GM19372 (cell line): ENCODE results near the gene CHD6.
"Not testable (repeated sequence)": the region's sequence is repeated elsewhere in the genome, so short reads cannot be mapped to it uniquely, and the experiment has no call there.

Experiments
- ATAC-seq: cut with Tn5 transposase; IDR thresholded peaks from one replicate; pipeline ENCODE4 v1.9.1; 2021; ENCODE audit warnings: mild to moderate bottlenecking, low read depth, moderate library complexity; ENCODE audit not compliant: unreplicated experiment

The CHD6 gene

DNA sequence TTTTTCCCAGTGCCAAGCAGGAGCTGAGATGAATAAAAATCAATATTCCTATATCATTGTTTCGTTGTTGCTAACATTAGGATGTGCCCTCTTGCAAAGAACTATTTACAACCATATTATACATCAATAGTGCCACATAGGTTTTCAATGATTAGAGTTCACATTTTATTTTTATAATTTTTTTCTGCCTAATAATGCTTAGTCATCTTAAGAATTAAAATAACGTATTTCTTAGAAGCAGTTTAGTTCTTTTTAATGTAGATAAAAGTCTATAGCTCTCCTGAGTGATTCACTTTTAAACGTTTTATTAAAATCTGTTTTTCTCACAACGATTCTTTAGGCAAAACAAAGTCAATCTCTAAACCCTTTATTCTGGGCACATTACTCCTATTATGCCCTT, 71.6 kb downstream of the CHD6 start:
- no peak for ATAC-seq

DNA sequence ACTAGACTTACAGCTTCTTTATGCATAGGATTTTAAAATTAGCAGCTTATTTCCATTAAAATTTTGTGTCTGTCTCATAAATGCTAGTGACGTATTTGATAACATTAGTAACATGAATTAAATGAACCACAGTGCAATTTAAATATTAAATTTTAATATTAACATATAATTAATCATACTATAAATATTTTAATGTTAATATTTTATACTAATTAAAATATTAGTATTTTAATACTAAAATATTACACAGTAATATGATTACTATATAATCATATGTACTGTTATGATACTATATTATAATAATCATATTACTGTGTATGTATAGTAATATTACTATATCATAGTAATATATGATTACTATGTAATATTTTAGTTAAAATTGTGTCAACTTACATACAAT, 73.7 kb downstream of the CHD6 start:
- ATAC-seq: no peak

- no peak for ATAC-seq
Observed at GRCh38 chr20:41540918-41541317, 77.3 kb downstream of the CHD6 start.

GRCh38 chr20:41540459-41540858, 77.7 kb downstream of the CHD6 start:
- ATAC-seq: no peak

DNA sequence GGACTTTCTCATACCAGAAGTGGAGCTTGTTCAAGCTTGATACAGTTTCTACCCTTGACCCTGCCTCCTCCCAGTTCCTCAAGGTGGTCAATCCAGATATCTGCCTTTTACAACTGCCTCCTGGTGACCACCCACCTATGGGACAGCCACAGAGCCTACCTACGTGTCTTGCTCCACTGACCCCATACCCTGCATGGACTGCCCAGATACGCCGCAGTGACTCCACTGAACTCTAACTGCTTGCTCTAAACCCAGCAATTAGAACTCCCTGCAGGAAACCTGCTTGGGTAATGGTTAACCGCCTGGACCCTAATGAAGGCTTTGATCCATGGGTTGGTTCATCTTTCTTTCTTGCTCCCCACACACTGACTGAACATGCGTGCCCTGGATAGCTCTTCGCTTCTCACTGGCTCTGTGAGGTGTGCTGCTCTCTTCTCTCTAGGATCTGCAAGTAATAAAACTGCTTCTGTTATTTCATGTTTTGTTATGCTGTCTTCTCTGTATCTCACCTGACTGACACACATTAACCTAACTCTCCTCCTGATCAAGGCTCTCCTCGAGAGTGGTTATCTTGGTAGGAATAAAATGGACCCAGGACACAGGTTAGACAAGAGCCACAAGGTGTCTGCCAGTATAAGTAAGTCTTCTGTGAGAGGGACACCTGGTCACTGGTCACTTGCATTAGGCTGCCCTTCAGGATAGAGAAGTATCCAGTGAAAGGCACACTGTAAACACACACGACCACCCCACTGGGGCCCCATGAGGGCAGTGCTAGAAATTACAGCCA, 79.2 kb downstream of the CHD6 start:
- no peak for ATAC-seq

- ATAC-seq: no peak
Observed at GRCh38 chr20:41537865-41538264, 80.3 kb downstream of the CHD6 start.

- not testable (repeated sequence) for ATAC-seq
Observed at GRCh38 chr20:41535551-41535950, 82.6 kb downstream of the CHD6 start.

- no peak for ATAC-seq
Observed at GRCh38 chr20:41534842-41535241, 83.3 kb downstream of the CHD6 start.

GRCh38 chr20:41534170-41534569, 84.0 kb downstream of the CHD6 start:
- ATAC-seq: no peak

- no peak for ATAC-seq
Observed at GRCh38 chr20:41533537-41534136, 84.5 kb downstream of the CHD6 start.

DNA sequence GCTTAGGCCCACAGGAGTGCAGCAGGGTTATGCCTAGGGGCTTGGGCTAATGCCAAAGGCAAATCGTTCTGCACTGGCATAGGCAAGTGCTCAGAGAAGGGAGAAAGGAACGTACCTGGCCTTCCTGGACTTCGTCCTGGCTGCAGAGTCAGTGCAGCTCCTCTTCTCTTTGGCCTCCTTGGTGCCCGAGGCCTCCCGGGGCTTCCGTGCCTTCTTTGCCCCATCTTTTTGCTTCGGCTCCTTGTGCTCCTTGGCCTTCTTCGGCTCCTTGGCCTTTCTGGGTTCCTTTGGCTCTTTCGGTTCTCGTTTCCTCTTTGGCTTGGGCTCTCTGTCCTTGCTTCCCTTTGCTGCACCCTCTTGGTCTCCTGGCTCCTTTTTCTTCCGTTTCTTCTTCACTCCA, 85.2 kb downstream of the CHD6 start:
- ATAC-seq: no peak

DNA sequence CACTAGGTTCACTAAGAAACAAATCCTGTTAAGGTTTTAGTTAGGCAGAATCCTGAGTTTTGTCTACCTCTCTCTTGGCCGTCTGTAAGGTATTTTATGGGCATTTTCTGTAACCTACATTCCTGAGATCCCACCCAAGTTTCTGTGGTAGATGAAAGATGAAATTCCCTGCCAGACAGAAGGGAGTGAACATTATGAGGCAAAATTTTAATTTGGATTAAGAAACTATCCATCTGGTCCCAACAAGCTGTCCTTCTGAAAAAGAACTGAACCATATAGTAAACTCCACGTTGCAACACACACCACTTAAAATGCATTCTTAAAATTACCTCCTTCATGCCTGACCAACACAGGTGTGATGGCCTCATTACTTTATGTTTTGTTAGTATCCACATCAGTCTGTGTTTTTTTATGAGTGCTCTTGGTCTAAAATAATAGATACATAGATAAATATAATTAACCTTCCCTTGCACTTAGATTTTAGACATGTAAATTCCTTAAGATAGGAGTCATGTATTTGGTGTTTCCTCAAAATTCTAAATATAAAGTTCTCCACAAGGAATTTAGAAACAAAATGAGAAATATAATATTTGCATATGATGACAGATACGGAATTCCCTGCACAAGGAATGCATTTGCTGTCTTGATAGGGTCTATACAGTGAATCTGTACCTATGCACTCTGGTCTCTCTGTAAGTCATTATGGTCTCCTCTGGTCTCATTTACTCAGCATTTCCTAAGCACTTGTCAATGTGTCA, 86.5 kb downstream of the CHD6 start:
- no peak for ATAC-seq

DNA sequence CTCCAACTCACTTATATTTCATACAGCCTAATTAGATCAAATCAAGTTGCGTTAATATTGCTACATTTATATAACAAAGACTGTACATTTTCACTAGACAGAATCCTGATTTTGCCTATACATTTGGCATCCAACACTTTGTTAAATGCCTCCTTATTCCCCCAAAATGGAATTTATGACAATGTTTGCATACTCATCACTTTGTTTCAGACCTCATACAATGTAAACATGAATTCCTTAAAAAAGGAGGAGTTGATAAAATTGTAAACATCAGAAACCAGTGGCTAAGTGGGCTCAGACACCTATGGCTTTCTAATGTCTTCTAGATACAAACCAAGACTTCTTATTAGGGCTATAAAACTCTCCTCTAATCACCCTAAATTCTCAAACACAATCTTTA, 87.3 kb downstream of the CHD6 start:
- ATAC-seq: no peak

DNA sequence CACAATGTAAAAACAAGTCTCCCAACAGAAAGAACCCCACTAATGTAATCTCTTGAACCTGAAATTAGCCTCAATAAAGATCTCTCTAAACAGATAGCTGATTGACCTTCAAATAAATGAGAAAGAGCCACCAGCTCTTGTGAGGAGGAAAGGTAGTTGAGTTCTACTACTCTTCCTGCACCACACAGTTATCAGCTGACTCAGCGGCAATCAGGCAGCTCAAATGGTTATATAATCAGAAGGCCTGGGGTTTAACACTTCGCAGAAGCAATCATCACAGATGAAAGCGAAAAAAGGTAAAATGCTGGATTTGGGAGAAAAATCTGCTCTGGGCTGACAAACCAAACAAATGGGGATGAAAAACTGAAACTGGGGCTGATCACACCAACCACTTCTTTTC, 91.8 kb downstream of the CHD6 start:
- no peak for ATAC-seq

DNA sequence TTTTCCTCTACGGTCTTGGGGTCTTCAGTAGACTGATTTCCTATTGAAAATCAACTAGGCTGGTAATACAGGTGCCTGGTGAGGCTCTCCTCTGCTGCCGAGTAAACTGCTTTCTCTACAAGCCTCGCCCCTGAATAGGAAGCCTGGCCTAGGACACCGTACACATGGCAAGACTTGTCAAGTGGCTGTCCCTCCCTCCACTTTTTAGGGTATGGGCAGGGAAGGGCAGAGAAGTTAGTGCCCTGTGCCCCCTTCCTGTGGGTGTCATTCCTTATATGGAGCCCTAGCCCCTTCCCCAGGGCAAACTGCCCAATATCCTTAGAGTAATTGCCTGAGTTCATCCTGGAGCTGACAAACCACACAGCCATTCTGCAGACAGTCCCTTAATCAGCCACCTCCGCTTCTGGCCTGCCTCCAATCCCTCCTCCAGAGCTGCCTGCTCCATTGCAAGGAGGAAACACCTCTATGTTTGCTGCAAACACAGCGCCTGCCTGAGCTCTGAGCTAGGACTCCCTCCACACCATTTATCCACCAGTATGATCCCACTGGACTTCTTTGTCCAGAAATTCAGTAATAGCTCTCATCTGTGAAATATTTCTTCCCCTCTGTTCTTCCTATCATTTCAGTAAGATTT, 93.1 kb downstream of the CHD6 start:
- ATAC-seq: no peak

DNA sequence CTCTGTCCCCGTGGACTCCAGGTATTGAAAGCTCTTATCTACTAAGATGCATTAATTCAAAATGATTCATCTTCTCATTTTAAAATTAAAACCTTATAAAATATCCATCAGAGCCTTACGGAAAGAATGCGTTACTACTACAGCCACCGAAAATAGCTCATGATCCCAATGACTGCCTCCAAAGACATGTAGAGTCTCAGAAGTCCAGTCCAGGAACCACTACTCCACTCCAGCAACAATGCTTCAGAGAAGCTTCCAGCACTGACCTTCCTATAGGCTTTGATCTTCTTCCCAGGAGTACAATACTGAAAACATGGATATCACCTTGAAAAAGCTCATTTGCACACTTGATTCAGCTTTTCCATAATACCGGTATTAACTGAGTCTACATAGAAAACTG, 94.3 kb downstream of the CHD6 start:
- no peak for ATAC-seq

GRCh38 chr20:41513829-41514228, 104.3 kb downstream of the CHD6 start:
- ATAC-seq: no peak

GRCh38 chr20:41512624-41513023, 105.6 kb downstream of the CHD6 start:
- ATAC-seq: no peak

GRCh38 chr20:41510847-41511450, 107.2 kb downstream of the CHD6 start:
- no peak for ATAC-seq

DNA sequence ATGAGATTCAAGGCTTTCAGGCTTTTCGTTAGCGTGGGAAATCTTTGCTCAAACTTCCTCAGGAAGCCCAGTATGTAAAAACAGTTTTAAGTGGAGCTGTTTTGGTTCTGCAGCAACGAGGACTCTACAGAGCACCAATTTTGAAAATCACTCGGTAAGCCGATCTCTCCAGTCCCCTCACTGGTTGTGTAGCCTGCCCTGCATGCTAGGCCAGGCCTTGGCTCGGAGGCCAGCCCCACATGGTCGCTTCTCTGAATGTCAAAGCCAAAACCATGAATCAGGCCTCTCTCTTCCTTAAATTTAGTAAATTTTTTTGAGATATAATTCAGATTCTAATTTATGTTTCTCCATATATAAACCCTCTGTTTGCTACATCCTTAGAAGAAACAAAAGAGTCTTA, 108.0 kb downstream of the CHD6 start:
- no peak for ATAC-seq
